HG02678 (cell line): ENCODE measurements around the gene SCRG1.
A peak's percentile ranks its signal among the peaks of the same experiment; 100 is the strongest.

Experiments
- ATAC-seq: cut with Tn5 transposase; IDR thresholded peaks from one replicate; pipeline ENCODE4 v1.9.1; 2021; ENCODE audit warnings: mild to moderate bottlenecking, moderate library complexity; ENCODE audit not compliant: unreplicated experiment

SCRG1 gene

DNA sequence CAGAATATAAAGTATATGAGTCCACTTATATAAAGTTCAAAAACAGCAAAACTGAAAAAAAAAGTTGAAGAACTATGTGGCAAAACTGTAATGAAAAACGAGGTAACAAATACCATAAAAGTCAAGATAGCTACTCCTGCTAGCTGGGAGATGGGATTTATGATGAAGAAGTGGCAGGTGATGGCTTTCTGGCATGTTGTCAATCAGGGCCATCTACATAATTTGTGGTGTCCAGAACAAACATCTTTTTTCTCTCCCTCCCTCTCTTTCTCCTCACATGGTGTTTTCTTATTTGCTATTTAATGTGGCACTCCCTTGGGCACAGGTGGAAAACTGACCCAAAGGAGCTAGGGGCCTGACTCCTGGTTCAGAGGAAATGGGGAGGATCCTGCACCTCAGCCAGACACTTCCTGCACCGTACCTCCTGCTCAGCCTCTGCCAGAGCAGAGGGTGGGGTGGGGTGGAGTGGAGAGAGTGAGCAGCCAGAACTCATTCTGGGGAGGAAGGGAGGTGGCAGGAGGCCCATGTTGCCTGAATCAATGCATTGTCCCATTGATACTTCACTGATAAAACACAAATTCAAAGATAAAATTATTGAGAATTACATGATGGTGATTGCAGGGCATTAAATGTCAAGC, 33.4 kb downstream of the SCRG1 start:
- no peak for ATAC-seq

DNA sequence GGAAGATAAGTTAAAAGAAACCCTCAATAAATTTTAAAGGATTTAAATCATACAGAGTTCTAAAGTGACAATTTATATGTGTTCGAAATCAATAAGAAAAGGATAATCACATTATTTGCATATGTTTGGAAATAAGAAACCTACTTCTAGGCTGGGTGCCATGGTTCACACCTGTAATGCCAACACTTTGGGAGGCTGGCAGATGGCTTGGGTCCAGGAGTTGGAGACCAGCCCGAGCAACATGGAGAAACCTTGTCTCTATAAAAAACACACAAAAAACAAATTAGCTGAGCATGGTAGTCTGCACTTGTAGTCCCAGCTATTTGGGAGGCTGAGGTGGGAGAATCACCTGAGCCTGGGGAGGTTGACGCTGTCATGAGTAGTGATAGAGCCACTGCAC, 36.2 kb downstream of the SCRG1 start:
- no peak for ATAC-seq

DNA sequence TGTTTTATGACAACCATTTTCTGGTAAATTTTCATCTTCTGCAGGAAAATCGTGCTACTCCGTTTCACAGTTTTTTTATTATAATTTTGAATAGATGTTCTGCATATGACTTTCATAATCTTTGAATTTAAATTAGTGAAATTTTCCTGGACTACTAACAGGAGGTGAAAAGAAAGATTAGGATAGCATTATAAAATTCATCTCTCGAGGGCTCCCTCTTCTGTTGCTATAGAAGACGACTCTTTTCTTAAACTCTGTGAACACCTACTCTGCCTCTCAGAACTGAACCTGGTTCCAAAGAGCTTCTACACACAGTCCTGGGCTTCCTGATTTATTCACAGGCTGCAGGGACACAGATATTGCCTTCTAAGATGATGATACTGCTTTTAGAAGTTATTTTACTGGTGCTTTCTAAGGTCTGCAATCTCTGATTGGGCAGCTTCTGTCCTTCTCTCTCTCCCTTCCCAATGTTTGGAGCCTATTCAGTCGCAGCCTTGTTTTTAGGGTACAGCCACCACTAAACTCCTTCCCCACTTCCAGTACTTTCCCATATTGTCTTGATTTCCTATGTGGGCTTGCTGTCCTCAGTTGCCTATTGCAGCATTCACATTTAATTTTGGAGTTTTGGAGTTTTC, 38.2 kb downstream of the SCRG1 start:
- ATAC-seq, result no peak

DNA sequence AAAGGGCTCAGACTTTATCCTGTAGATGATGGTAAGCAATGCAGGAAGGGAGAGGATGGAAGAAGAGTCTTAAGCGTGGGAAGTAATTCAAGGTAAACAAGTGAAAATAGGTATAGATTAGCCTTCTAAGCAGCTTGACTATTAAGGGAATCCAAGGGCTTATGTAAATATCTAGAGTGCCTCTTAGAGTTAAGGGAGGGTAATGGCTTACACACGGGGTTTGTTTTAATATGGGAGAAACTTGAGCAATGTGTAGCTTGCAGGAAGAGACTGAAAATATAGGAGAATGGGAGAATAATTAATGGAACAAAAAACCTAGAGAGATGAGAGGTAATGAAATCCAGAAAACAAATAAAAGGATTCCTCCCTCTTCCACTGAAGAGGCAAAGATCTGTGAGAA, 41.0 kb downstream of the SCRG1 start:
- ATAC-seq, result no peak

GRCh38 chr4:173347467-173347866, 51.4 kb downstream of the SCRG1 start:
- ATAC-seq, result no peak

DNA sequence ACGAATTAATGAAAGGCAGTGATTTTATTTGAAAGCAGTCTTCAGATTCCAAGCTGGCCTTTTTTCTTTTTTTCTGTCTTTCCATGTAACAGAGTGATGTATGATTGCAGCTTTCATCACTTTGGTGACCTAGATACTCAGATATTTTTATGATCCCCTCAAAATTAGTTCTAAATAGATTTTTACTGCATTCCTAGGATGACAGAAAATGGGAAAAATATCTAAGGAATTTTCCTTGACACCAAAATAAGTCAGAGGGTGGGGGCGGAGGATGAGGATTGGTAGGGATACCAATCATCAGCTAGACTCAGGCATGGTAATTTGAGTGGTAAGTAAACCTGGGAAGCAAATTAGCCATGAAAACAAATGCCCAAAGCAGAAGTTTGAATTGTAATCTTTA, 52.8 kb downstream of the SCRG1 start:
- ATAC-seq, result no peak

DNA sequence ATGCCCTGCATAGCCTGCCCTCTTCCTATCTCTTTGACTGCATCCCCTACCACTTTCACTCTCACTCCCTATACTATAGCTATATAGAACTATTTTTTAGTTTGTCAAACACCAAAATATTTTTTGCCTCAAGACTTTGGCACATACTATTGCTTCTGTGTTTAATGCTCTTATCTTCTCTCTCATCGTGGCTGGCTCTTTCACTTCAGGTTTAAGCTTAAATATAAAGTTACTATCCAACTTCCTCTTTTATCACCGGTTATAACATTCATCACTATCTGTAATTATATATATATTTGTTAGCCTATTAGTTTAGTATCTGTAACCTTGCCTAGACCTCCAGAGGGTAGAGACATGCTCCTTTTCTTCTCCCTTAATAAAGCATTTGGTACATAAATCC, 53.3 kb downstream of the SCRG1 start:
- ATAC-seq, result no peak

DNA sequence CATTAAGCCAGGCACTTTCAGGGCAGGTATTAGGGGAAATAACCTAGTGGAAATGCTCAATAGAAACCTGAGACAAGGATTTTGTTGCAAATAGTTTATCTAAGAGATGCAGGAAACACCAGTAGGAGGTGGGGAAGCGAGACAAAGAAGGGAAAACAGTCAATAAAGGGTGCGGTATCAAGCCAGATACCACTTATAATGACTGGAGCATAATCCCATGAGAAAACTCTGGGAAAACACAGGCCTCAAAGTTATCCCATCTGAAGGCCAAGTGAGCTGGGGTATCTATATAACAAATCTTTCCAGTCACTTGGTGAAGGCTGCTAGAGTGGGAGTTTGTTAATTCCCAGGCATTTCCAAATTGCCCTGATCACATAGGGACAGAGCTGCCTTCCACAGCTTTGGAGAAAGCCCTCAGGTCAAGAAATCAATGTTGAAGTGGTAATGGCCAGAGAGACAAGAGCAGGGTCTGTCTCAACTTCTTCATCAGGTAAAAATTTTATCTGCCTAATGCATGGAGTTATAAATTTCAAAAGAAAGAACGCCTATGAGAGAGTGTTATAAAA, 55.0 kb downstream of the SCRG1 start:
- ATAC-seq, result no peak

DNA sequence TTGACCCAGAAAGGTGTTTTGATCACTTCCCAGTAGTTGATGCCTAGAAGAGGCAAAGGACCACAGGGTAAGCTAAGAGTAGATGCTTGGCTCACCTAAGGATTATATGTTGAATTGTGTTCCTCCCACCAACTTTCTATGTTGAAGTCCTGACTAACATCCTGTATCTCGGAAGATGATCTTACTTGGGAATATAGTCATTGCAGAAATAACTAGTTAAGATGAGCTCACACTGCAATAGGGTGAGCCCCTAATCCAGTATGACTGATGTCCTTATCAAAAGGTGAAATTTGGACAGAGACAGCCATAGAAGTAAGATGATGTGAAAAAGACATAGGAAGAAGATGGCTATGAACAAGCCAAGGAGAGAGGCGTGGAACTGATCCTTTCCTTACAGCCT, 61.5 kb downstream of the SCRG1 start:
- ATAC-seq, result no peak

DNA sequence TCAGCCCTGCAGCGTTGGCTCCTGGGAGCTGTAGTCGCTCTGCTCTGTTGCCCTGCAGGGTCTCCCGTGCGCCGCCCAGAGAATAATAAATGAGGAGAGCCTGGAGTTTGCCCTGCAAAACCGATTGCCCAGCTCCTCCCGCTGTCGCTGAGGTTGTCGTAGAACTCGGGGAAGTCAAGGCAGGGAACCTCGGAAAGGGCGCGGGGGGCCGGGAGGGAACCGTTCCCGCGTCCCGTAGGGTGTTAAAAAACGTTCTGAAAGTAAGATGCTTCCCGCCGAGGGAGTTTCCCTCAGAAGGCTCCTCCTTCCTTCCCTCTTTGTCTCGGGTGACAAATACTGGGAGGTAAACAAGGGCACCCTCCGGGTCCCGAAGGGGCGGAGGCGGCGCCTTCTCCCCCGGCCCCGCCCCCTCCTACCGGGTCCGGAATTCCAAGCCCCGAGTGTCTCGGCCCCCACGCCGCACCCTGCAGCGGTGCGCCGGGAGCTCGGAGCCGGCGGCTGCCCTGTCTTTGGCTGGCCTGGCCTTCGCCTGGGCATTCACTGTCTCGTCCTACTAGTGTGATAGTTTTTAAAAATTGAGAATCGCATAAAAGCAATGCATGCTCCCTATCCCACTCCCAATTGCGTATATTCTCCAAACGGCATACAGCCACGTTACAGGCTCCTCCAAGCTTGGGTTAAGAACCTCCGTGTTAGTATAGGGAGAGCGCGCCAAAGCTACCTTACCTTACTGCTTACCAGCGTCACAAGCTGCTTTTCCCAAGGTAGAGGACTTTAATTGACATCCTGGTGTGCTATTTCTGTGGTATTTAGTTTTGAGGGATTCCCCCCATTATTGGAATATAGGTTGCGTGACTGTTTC, 63.8 kb downstream of the SCRG1 start:
- ATAC-seq, result peak; percentile 24
